Transverse colon (tissue), 4 donors: ENCODE measurements around the gene IL4I1. TPM values are rescaled to one million over a fixed set of nuclear protein-coding genes. Genes with fewer than 3 reads are reported as not detected.
A peak's percentile ranks its signal among the peaks of the same experiment; 100 is the strongest.

Experiments used
- DNase-seq: peaks from one replicate; pipeline ENCODE4 v3.0.0-alpha.2; 2019
- H3K27ac ChIP-seq, 4 donors: fragments of 200-600 bp; sonication (generic); 2 replicates each; pipeline ENCODE4 v1.5.1; 2016 to 2018; ENCODE audit warnings: inconsistent platforms in 4 of 4
- H3K27me3 ChIP-seq: fragments of 200-600 bp; sonication (generic); 2 replicates; pipeline ENCODE4 v1.5.1; 2017; ENCODE audit warnings: inconsistent platforms
- H3K36me3 ChIP-seq, 4 donors: fragments of 200-600 bp; sonication (generic); 2 replicates each; pipeline ENCODE4 v1.5.1; 2017 to 2019; ENCODE audit warnings: inconsistent platforms in 4 of 4
- H3K4me1 ChIP-seq, 4 donors: fragments of 200-600 bp; sonication (generic); 2 replicates each; pipeline ENCODE4 v1.5.1; 2017 to 2020; ENCODE audit warnings: inconsistent platforms in 4 of 4
- H3K4me3 ChIP-seq, 4 donors: fragments of 200-600 bp; sonication (generic); 1 replicate in 1 of 4; 2 replicates in 3 of 4; pipeline versions ENCODE4 v1.5.1 to v1.6.1; 2017 to 2019; ENCODE audit warnings: inconsistent platforms in 4 of 4
- H3K9me3 ChIP-seq, 2 donors: fragments of 200-600 bp; sonication (generic); 2 replicates each; pipeline ENCODE4 v1.5.1; 2017 to 2019; ENCODE audit warnings: inconsistent platforms in 2 of 2
- CTCF ChIP-seq, 5 experiments: fragments of 200-600 bp in 3 of 5; fragments of 450-650 bp in 2 of 5; sonication (generic) in 3 of 5; IDR thresholded peaks; 1 replicate in 2 of 5; 2 replicates in 3 of 5; pipeline ENCODE4 v1.5.1; 2016 to 2017; ENCODE audit warnings: antibody characterized with exemption in 5 of 5, inconsistent platforms in 3 of 5, mild to moderate bottlenecking in 2 of 5, moderate library complexity in 1 of 5
- EP300 ChIP-seq: sonication (generic); formaldehyde crosslinking; IDR thresholded peaks from one replicate; pipeline ENCODE4 v1.6.1; 2017; ENCODE audit warnings: antibody characterized with exemption, low read depth
- POLR2A ChIP-seq: fragments of 450-650 bp; IDR thresholded peaks from one replicate; pipeline ENCODE4 v1.6.1; 2016; ENCODE audit warnings: antibody characterized with exemption, mild to moderate bottlenecking, moderate library complexity
- POLR2AphosphoS5 ChIP-seq, 3 donors: sonication (generic); formaldehyde crosslinking; IDR thresholded peaks; one replicate each; pipeline ENCODE4 v1.6.1; 2016; ENCODE audit warnings: antibody characterized with exemption in 3 of 3
- WGBS, 2 donors: methylation state at CpG; one replicate each; pipeline ENCODE4 v1.1.5; 2018; ENCODE audit warnings: low coverage in 1 of 2; 5-methylcytosine and 5-hydroxymethylcytosine counted together
- in situ Hi-C, 4 donors: fragments of 200-750 bp; cut with MboI; loops; one replicate each; pipeline versions ENCODE4 v1.15.0 to v1.15.1; 2017; ENCODE audit warnings: low sequenced_read_pairs in 3 of 4, low pct_ligation_motif_present in 1 of 4, low pct_unique_long_range_greater_than_20kb in 1 of 4
- intact Hi-C: fragments of 100-400 bp; cut with DNase I; formaldehyde crosslinking; loops from one replicate; pipeline ENCODE4 v1.15.1; 2023; ENCODE audit warnings: low total_unique reads
- total RNA-seq, 4 donors: library from RNA; depleted of rRNA; stranded (reverse); fragments of >200 nt; gene quantifications; one replicate each; pipeline ENCODE4 v1.1.0, GENCODE V29; 2016

Gene IL4I1
- total RNA-seq, 4 donors from 2014 or later: 2.1 TPM; not detected in 3

GRCh38 chr19:49863935-49864320 is 32.8 kb downstream of the IL4I1 start:
- TF ChIP-seq POLR2AphosphoS5 (IDR thresholded peaks at IDR 0.05): no peak
- Histone ChIP-seq H3K9me3 (no peaks in the 10 kb centered on the region), H3K27ac (no peak overlapping the region), H3K36me3 (peaks cover 0 to 5% (median 0%) of the 10 kb centered on the region in 4 donors), H3K27me3 (no peaks in the 10 kb centered on the region), H3K4me1 (peaks cover 14 to 46% (median 38%) of the 10 kb centered on the region in 4 donors), H3K4me3 (no peak overlapping the region)
- WGBS, 2 donors: 95% methylated on average over 17 of the region's 17 CpGs; no CpG with 5 or more reads in 1 of the 2 donors
- in situ Hi-C loops: loop anchor here in 1 of 4 donors (10.0 to 25.0 kb wide), 2 partner anchors 49 to 377 kb away; partner anchors contain the start of genes FUZ, MED25, RPL13A and RPS11
- DNase-seq: no peak
- intact Hi-C loops: no loop called here

DNA sequence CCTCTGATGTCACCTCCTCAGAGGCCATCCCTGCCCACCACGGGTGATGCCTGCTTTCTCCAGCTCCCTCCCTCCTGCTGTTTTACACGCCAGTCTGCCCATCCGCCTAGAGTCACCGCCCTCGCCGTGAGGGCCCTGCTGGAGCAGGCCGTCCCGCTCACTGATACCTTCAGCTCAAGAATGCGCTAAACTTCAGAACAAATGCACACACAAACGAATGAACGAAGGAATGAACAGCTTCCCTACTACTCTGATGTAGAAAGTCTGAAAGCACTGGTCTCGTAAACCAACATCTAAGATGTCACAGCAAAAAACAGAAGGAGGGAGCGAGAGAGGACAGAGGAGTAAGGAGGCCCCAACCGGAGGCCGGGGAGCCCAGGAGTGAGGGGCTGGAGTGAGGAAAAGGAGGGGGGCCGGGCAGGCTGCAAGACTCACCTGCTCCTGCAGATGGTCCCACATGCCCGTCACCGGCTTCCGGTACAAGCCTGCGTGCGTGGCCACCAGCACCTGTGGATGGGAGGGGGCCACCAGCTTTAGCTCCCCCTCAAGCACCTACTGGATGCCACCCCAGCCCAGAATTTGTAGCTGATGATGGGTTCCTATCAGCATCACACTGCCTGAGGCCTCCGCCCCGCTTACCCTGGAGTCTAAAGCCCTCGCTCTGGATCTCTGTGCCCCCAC is 33.3 kb downstream of the IL4I1 start:
- Histone ChIP-seq H3K9me3 (no peaks in the 10 kb centered on the region), H3K27me3 (no peaks in the 10 kb centered on the region), H3K4me3 (no peak overlapping the region), H3K27ac (no peak overlapping the region), H3K36me3 (peaks cover 0 to 5% (median 0%) of the 10 kb centered on the region in 4 donors), H3K4me1 (peaks cover 11 to 41% (median 33%) of the 10 kb centered on the region in 4 donors)
- TF ChIP-seq EP300 (no peak), POLR2AphosphoS5 (IDR thresholded peaks at IDR 0.05) (no peak), CTCF (IDR thresholded peaks at IDR 0.05) (no peak), POLR2A (no peak)
- 92 to 95% methylated on average over 7 to 24 of the region's 24 CpGs for WGBS, 2 donors
- intact Hi-C loops: no loop called here
- in situ Hi-C loops: loop anchor here in 1 of 4 donors (10.0 to 25.0 kb wide), 2 partner anchors 49 to 376 kb away; partner anchors contain the start of genes FUZ, MED25, RPL13A and RPS11
- peak; percentile 8 for DNase-seq

GRCh38 chr19:49862391-49863253 is 34.1 kb downstream of the IL4I1 start:
- Histone ChIP-seq H3K27ac (no peak overlapping the region), H3K36me3 (peaks cover 0 to 5% (median 0%) of the 10 kb centered on the region in 4 donors), H3K9me3 (no peaks in the 10 kb centered on the region), H3K27me3 (no peaks in the 10 kb centered on the region), H3K4me3 (no peak overlapping the region), H3K4me1 (peaks cover 11 to 34% (median 30%) of the 10 kb centered on the region in 4 donors)
- intact Hi-C loops: no loop called here
- 79 to 84% methylated on average over 11 to 20 of the region's 49 CpGs for WGBS, 2 donors
- DNase-seq: no peak
- in situ Hi-C loops: loop anchor here in 1 of 4 donors (10.0 to 25.0 kb wide), 2 partner anchors 48 to 375 kb away; partner anchors contain the start of genes FUZ, MED25, RPL13A and RPS11
- no peak for TF ChIP-seq EP300
- no peak for TF ChIP-seq CTCF (IDR thresholded peaks at IDR 0.05)
- TF ChIP-seq POLR2A: no peak
- no peak for TF ChIP-seq POLR2AphosphoS5 (IDR thresholded peaks at IDR 0.05)

GRCh38 chr19:49861541-49862378 is 34.9 kb downstream of the IL4I1 start:
- no peak for DNase-seq
- Histone ChIP-seq H3K4me1 (peaks cover 11 to 32% (median 29%) of the 10 kb centered on the region in 4 donors), H3K27ac (peak overlapping the region; percentile 39 to 51 (median 48)), H3K4me3 (no peak overlapping the region), H3K9me3 (no peaks in the 10 kb centered on the region), H3K36me3 (peaks cover 0 to 11% (median 2%) of the 10 kb centered on the region in 4 donors), H3K27me3 (no peaks in the 10 kb centered on the region)
- intact Hi-C loops: no loop called here
- TF ChIP-seq EP300 (no peak), POLR2A (no peak), POLR2AphosphoS5 (IDR thresholded peaks at IDR 0.05) (no peak), CTCF (IDR thresholded peaks at IDR 0.05) (no peak)
- 88% methylated on average over 50 of the region's 60 CpGs; no CpG with 5 or more reads in 1 of the 2 donors for WGBS, 2 donors
- in situ Hi-C loops: loop anchor here in 1 of 4 donors (10.0 to 25.0 kb wide), 2 partner anchors 47 to 374 kb away; partner anchors contain the start of genes FUZ, MED25, RPL13A and RPS11
